Spinal cord (tissue), 10 donors: ENCODE measurements around the gene SORCS2. TPM values are rescaled to one million over a fixed set of nuclear protein-coding genes. Genes with fewer than 3 reads are reported as not detected.

Source experiments
- DNase-seq, 6 donors: peaks; one replicate each; pipeline versions ENCODE4 v3.0.0 to v3.0.0-alpha.2; 2013 to 2015; ENCODE audit warnings: low spot score in 6 of 6, low read depth in 4 of 6
- H3K27ac ChIP-seq: one replicate; pipeline ENCODE4 v1.5.1; 2013; ENCODE audit warnings: low read depth, low read length, control low read depth
- H3K27me3 ChIP-seq: one replicate; pipeline ENCODE4 v1.6.1; 2013; ENCODE audit warnings: low read length; ENCODE audit not compliant: control insufficient read depth, insufficient read depth
- H3K36me3 ChIP-seq: one replicate; pipeline ENCODE4 v1.6.1; 2013; ENCODE audit warnings: low read length; ENCODE audit not compliant: control insufficient read depth, insufficient read depth
- H3K4me1 ChIP-seq: one replicate; pipeline ENCODE4 v1.6.1; 2013; ENCODE audit warnings: low read length; ENCODE audit not compliant: control insufficient read depth, insufficient read depth
- H3K4me3 ChIP-seq: one replicate; pipeline ENCODE4 v1.5.1; 2013; ENCODE audit warnings: low read depth, low read length, control low read depth
- H3K9me3 ChIP-seq: one replicate; pipeline ENCODE4 v1.6.1; 2013; ENCODE audit warnings: low read length; ENCODE audit not compliant: control insufficient read depth, insufficient read depth
- WGBS: methylation state at CpG from one replicate; pipeline ENCODE4 v1.1.5; 2013; ENCODE audit warnings: missing lambda C conversion rate; ENCODE audit not compliant: insufficient coverage; 5-methylcytosine and 5-hydroxymethylcytosine counted together
- polyA plus RNA-seq, 2 donors: library from polyadenylated mRNA; unstranded; fragments of 120-200 nt; gene quantifications; one replicate each; pipeline ENCODE4 v1.2.1, GENCODE V29; 2013; ENCODE audit not compliant: insufficient read length in 2 of 2
- total RNA-seq, 2 donors: library from RNA; depleted of rRNA in 1 of 2; stranded (reverse); fragments of 120-200 nt in 1 of 2; fragments of >200 nt in 1 of 2; gene quantifications; one replicate each; pipeline versions ENCODE4 v1.2.3 to v1.2.4, GENCODE V29; 2013 to 2014
- donor health status: healthy.

The SORCS2 gene
- total and polyA plus RNA-seq, 4 donors: 7.3 to 24.8 (median 16.5) TPM

DNA sequence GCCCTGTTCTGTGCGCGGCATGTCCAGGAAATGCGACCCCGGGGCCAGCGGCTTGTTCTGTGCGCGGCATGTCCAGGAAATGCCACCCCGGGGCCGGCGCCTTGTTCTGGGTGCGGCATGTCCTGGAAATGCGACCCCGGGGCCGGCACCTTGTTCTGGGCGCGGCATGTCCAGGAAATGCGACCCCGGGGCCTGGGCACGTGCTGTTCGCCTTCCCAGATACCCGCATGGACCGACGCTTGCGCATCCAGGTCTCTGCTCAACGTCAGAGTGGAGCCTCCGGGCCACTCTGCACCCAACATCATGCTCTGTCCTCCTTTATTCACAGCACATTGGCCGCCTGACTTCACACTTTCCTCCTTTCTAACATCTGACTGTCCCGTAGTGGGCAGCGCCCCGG lies 318.2 kb downstream of the SORCS2 start:
- Histone ChIP-seq H3K9me3 (no peaks in the 10 kb centered on the region), H3K27ac (no peak overlapping the region), H3K36me3 (peaks cover 4% of the 10 kb centered on the region), H3K4me3 (no peak overlapping the region), H3K27me3 (peaks cover 9% of the 10 kb centered on the region), H3K4me1 (peaks cover 53% of the 10 kb centered on the region)
- WGBS: 85% methylated on average over 26 of the region's 30 CpGs
- DNase-seq: no peak

DNA sequence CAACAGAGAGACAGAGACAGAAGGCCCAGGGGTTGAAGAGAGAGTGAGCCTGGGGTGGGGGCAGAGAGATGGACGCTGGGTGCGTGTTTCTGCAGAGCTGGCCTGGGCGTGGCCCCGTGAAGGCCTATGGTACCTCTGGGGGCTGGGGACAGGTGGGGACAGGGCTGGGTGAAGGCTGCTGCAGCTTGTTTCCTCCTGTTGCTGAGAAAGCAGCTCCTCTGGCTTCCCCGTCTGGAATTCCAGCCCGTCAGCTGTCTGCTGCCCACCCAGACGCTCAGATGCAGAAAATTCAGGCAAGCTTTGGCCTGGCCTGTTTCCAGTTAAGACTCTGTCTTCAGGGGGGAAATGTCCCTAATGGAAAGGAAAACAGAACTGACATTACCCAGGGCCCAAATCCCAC lies 319.2 kb downstream of the SORCS2 start:
- Histone ChIP-seq H3K36me3 (peaks cover 4% of the 10 kb centered on the region), H3K4me3 (no peak overlapping the region), H3K9me3 (no peaks in the 10 kb centered on the region), H3K4me1 (peaks cover 49% of the 10 kb centered on the region), H3K27ac (no peak overlapping the region), H3K27me3 (peaks cover 9% of the 10 kb centered on the region)
- WGBS: 61% methylated on average over 5 of the region's 7 CpGs
- DNase-seq: peak in 1 of 6 donors; percentile 38

DNA sequence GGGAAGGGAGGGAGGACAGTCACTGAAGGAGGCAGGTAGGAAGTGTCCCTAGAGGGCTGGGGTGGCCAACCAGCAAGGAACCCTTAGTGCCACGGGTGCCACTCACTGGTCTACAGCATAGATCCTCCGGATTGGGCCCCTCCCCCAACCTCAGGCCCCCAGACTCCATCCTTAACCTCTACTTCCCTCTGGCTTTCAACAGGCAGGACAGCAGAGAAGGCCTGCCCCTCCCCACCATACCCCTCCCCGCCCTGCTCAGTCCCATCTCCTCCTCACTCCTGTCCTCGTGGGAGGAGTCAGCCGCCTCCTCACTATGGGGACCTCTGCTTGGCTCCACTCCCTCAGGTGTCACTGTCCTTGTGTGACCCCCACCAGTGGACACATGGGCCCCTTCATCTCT lies 320.1 kb downstream of the SORCS2 start:
- H3K4me3 ChIP-seq: no peak overlapping the region
- H3K4me1 ChIP-seq: peaks cover 51% of the 10 kb centered on the region
- WGBS: 58% methylated on average over 5 of the region's 5 CpGs
- H3K36me3 ChIP-seq: peaks cover 4% of the 10 kb centered on the region
- no peak for DNase-seq
- no peaks in the 10 kb centered on the region for H3K9me3 ChIP-seq
- H3K27ac ChIP-seq: no peak overlapping the region
- H3K27me3 ChIP-seq: peaks cover 11% of the 10 kb centered on the region

DNA sequence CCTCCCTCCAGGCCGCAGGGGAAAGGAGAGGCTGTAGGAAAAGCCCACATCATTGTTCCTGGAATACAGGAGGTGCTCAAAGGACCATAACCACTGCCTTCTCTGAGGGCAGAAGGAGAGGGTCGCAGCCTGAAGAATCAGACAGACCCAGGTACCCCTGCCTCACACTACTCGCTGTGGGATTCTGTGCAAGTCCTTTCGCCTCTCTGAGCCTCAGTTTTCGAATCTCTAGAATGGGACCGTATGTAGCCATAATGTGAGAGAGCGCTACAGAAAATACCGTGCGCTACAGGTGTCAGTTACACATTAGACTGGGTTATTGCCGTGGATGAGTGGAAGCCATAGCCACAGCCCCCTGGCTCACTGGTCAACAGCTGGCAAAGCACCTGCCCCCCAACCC lies 320.6 kb downstream of the SORCS2 start:
- peaks cover 11% of the 10 kb centered on the region for H3K27me3 ChIP-seq
- WGBS: 100% methylated on average over 6 of the region's 10 CpGs
- H3K27ac ChIP-seq: no peak overlapping the region
- DNase-seq: no peak
- no peaks in the 10 kb centered on the region for H3K9me3 ChIP-seq
- H3K4me3 ChIP-seq: no peak overlapping the region
- H3K4me1 ChIP-seq: peaks cover 51% of the 10 kb centered on the region
- H3K36me3 ChIP-seq: peaks cover 4% of the 10 kb centered on the region

DNA sequence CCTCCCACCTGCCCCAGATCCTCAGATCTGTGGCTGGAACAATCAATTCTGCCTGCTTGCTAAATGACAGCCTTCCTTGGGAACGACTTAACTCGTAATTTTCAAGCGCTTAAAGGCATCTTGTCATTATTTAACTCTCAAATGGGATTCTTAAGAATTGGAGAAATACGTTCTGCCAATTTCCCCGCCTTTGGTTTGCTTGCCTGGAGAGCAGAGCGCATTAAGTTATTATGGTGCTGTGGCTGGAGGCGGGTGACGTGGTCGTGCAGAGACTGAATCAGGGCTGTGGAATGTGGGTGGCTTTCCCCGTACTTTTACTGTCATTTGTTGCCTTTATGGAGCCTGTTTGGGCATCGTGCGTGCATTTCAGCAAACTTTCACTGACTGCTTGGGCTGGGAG lies 321.3 kb downstream of the SORCS2 start:
- Histone ChIP-seq H3K36me3 (peaks cover 4% of the 10 kb centered on the region), H3K27me3 (peaks cover 13% of the 10 kb centered on the region), H3K27ac (no peak overlapping the region), H3K4me1 (peaks cover 54% of the 10 kb centered on the region), H3K4me3 (no peak overlapping the region), H3K9me3 (no peaks in the 10 kb centered on the region)
- 58% methylated on average over 6 of the region's 12 CpGs for WGBS
- DNase-seq: peak in 1 of 6 donors; percentile 44

DNA sequence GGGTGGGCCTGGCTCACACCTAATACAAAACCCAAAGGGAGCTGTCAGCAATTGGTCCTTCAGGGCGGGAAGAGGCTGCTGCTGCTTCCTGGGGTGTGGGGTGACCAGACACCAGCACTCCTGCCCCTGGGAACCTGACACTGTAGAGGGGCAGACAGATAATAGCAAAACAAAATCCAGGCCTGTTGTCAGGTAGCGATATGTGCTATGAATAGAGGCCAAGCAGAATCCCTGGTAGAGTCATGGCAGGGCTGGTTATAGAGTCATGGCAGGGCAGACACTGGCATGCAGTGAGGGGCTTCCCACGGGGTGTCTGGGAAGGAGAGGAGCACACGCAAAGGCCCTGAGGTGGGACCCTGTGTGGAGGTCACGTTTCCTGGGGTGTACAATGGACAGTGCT lies 321.9 kb downstream of the SORCS2 start:
- peaks cover 4% of the 10 kb centered on the region for H3K36me3 ChIP-seq
- H3K27me3 ChIP-seq: peaks cover 15% of the 10 kb centered on the region
- H3K9me3 ChIP-seq: no peaks in the 10 kb centered on the region
- 92% methylated on average over 5 of the region's 5 CpGs for WGBS
- H3K27ac ChIP-seq: no peak overlapping the region
- H3K4me3 ChIP-seq: no peak overlapping the region
- peaks cover 54% of the 10 kb centered on the region for H3K4me1 ChIP-seq
- DNase-seq: no peak

DNA sequence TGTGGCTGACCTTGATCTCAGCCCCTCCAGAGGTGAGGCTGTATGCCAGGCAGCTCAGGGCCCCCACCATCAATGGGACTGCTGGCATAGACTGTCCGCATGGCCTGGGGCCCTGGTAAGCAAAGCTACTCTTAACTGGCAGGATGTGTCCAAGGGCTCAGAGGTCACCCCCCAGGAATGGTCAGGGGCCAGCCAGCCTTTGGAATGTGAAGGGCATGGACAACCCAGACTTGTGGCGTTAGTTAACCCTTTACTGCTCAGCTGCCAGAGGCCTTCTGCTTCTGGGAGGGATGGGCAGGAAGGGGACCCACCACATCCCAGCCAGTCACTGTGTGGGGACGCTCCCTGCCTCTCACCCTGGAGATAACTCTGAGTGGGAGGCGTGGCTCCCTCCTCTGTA lies 322.5 kb downstream of the SORCS2 start:
- no peaks in the 10 kb centered on the region for H3K9me3 ChIP-seq
- H3K27me3 ChIP-seq: peaks cover 10% of the 10 kb centered on the region
- peaks cover 54% of the 10 kb centered on the region for H3K4me1 ChIP-seq
- DNase-seq: no peak
- H3K27ac ChIP-seq: no peak overlapping the region
- peaks cover 4% of the 10 kb centered on the region for H3K36me3 ChIP-seq
- 97% methylated on average over 3 of the region's 4 CpGs for WGBS
- H3K4me3 ChIP-seq: no peak overlapping the region

DNA sequence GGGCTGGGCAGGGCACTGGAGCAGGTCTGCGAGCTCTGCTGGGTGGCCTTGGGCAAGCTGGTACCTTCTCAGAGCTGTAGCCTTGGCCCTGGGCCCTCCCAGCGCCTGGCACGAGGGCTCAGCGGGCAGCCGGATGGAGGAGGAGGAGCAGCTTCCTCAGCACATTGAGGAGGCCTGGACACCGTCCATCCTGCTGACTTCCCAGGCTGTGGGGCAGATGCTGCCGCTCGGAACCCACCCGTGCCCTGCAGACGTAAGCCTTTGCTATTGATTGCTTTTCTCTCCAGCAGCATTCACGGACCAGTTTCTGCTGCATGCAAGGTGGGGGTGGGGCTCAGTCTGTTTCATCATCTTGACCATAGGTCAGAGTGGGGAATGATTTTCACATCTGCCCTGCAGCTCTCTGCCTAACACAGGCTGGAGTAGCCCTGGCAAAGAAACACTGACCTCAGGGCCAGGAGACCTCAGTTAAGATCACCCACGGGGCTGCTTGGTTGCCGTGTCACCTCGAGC lies 323.1 kb downstream of the SORCS2 start:
- 62% methylated on average over 13 of the region's 14 CpGs for WGBS
- peaks cover 9% of the 10 kb centered on the region for H3K27me3 ChIP-seq
- DNase-seq: no peak
- no peaks in the 10 kb centered on the region for H3K9me3 ChIP-seq
- no peaks in the 10 kb centered on the region for H3K36me3 ChIP-seq
- H3K27ac ChIP-seq: no peak overlapping the region
- H3K4me3 ChIP-seq: no peak overlapping the region
- peaks cover 57% of the 10 kb centered on the region for H3K4me1 ChIP-seq

DNA sequence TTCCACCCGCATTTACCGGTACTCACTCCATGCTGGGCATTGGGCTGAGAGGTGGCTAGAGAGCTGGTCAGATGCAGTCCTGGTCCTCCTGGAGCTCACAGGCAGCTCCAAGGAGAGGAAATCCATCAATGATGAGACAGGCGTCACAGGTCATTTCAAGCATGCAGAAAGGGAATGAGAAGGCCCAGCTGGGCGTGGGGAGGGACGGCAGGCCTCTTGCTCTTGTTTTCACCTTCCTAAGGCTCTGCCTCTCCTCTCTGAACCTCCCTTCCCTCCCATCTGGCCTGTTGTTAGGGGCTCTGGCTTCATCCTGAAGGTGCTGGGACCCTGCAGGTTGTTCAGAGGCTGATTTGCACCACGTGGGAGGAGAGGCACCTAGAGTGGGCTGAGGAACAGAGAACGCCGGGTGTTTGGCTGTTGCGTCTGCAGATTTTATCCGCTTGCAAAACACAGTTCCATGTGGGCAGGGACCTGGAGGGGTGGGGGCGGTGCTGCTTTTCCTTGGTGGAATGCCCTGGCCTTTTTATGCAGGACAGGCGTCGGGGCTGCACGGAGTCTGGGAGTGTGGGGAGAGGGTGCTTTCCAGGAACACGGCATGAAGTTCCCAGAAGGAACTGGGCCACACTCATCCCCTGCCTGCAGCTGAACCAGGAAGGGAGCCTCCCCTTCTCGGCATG lies 323.9 kb downstream of the SORCS2 start:
- Histone ChIP-seq H3K27ac (no peak overlapping the region), H3K4me1 (peaks cover 62% of the 10 kb centered on the region), H3K4me3 (no peak overlapping the region), H3K27me3 (peaks cover 6% of the 10 kb centered on the region), H3K9me3 (no peaks in the 10 kb centered on the region), H3K36me3 (no peaks in the 10 kb centered on the region)
- WGBS: 52% methylated on average over 13 of the region's 16 CpGs
- no peak for DNase-seq

DNA sequence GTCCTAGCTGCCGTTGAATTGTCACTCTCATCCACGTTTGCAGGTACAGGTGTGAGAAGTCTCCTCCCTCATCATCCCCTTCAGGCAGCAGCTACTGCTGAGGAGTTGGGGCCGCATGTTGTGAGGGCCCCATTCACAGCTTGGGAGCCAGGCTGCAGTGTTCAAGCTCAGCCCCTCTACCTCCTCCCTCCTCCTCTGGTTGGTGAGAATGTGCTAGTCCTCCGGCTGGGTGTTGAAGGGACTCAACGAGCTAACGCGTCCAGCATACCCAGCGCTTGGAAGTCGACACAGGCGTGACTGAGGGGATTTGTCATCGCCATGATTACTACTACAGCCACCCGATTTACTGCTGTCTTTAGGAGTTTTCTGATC lies 324.4 kb downstream of the SORCS2 start:
- Histone ChIP-seq H3K27me3 (peaks cover 10% of the 10 kb centered on the region), H3K9me3 (no peaks in the 10 kb centered on the region), H3K4me3 (no peak overlapping the region), H3K36me3 (no peaks in the 10 kb centered on the region), H3K4me1 (peaks cover 57% of the 10 kb centered on the region), H3K27ac (no peak overlapping the region)
- DNase-seq: no peak
- WGBS: 34% methylated on average over 9 of the region's 12 CpGs
